ENCODE results near the gene POLR1A.

Gene POLR1A

DNA sequence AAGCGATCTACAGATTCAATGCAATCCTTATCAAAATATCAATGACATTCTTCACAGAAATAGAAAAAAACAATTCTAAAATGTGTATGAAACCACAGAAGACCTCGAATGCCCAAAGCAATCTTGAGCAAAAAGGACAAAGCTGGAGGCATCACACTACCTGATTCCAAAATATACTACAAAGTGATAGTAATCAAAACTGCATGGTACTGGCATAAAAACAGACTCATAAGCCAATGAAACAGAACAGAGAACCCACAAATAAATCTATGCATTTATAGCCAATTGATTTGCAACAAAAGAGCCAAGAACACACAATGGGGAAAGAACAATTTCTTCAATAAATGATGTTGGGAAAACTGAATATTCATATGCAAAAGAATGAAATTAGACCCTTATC, 99.2 kb downstream of the POLR1A start:
- DNase-seq (ENCODE audit: extremely low read depth, insufficient read length), result no peak
- Histone ChIP-seq H3K36me3 (ENCODE audit: control insufficient read depth, insufficient read depth, low read length) (no peaks in the 10 kb centered on the region), H3K27me3 (replicated peaks; ENCODE audit: control insufficient read depth, insufficient read depth, low read length) (no peaks in the 10 kb centered on the region), H3K4me3 (replicated peaks; ENCODE audit: low read depth, low read length) (no peak overlapping the region)
- TF ChIP-seq, protein P1, sequence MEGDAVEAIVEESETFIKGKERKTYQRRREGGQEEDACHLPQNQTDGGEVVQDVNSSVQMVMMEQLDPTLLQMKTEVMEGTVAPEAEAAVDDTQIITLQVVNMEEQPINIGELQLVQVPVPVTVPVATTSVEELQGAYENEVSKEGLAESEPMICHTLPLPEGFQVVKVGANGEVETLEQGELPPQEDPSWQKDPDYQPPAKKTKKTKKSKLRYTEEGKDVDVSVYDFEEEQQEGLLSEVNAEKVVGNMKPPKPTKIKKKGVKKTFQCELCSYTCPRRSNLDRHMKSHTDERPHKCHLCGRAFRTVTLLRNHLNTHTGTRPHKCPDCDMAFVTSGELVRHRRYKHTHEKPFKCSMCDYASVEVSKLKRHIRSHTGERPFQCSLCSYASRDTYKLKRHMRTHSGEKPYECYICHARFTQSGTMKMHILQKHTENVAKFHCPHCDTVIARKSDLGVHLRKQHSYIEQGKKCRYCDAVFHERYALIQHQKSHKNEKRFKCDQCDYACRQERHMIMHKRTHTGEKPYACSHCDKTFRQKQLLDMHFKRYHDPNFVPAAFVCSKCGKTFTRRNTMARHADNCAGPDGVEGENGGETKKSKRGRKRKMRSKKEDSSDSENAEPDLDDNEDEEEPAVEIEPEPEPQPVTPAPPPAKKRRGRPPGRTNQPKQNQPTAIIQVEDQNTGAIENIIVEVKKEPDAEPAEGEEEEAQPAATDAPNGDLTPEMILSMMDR (IDR thresholded peaks at IDR 0.05; ENCODE audit: insufficient read depth, low read length, poor library complexity, severe bottlenecking), result no peak

DNA sequence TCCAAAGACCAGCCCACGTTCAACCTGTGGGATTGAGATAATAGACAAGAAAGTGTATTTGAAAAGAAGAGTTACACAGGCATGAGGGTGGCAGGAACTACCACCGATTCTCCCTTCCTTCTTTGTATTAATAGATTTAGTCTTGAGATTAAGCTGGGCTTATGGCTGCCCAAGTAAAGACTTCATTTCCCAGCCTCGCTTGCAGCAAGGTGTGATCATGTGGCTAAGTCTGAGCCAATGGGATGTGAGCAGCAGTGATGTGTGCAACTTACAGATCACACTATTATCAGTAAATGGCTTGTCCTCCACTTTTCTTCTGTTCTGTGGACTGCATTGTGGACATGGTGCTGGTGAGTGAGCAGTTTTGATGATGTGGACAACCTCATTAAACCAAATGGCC, 101.7 kb downstream of the POLR1A start:
- TF ChIP-seq, protein P1 (IDR thresholded peaks at IDR 0.05; ENCODE audit: insufficient read depth, low read length, poor library complexity, severe bottlenecking), result no peak

DNA sequence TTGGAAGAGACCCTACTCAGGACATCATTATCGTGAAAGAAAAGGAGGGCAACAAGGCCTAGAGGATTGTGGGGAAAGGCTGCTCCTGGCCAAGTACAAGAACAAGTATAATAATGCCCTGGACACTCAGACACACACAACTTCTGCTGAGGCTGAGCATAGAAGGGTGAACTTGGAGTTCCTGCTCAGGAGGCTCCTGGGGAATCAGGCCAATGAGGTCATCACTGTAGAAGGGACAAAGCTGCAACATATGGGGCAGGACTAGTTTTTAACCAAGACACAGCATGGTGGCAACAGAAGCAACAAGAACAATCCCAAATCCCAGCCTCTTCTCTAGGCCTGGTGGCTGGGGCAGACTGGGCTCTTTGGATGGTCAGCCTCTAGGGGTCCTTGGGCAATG, 102.6 kb downstream of the POLR1A start:
- no peak for DNase-seq (ENCODE audit: extremely low read depth, insufficient read length)
- TF ChIP-seq, protein P1 (IDR thresholded peaks at IDR 0.05; ENCODE audit: insufficient read depth, low read length, poor library complexity, severe bottlenecking), result no peak

More for the DNA sequence above, 101.7 kb downstream of the POLR1A start:
- DNase-seq (ENCODE audit: extremely low read depth, insufficient read length), result no peak
- no peak overlapping the region for H3K4me3 ChIP-seq (replicated peaks; ENCODE audit: low read depth, low read length)
- H3K27me3 ChIP-seq (replicated peaks; ENCODE audit: control insufficient read depth, insufficient read depth, low read length), result no peaks in the 10 kb centered on the region
- H3K36me3 ChIP-seq (ENCODE audit: control insufficient read depth, insufficient read depth, low read length), result no peaks in the 10 kb centered on the region

DNA sequence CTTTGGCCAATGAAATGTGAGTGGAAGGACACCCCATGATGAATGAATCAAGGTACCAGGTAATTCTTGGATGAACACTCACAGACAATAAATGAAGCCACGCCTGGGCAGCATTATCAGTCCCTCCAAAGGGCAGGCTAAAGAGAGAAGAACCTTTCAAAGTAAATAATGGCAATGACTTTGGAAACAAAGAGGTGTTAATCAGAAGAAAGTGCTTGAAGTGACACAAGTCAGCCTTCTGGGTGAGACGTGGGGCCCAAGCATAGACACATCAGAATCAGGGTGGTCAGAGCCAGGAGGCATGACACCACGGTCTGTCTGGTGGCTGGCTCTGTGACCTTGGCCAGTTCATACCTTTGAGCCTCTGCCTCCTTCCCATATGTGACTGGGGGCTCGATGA, 103.3 kb downstream of the POLR1A start:
- TF ChIP-seq, protein P1 (IDR thresholded peaks at IDR 0.05; ENCODE audit: insufficient read depth, low read length, poor library complexity, severe bottlenecking), result no peak
- Histone ChIP-seq H3K36me3 (ENCODE audit: control insufficient read depth, insufficient read depth, low read length) (no peaks in the 10 kb centered on the region), H3K4me3 (replicated peaks; ENCODE audit: low read depth, low read length) (no peak overlapping the region), H3K27me3 (replicated peaks; ENCODE audit: control insufficient read depth, insufficient read depth, low read length) (no peaks in the 10 kb centered on the region)
- no peak for DNase-seq (ENCODE audit: extremely low read depth, insufficient read length)

More for the DNA sequence above, 102.6 kb downstream of the POLR1A start:
- H3K36me3 ChIP-seq (ENCODE audit: control insufficient read depth, insufficient read depth, low read length), result no peaks in the 10 kb centered on the region
- no peak overlapping the region for H3K4me3 ChIP-seq (replicated peaks; ENCODE audit: low read depth, low read length)
- no peaks in the 10 kb centered on the region for H3K27me3 ChIP-seq (replicated peaks; ENCODE audit: control insufficient read depth, insufficient read depth, low read length)

DNA sequence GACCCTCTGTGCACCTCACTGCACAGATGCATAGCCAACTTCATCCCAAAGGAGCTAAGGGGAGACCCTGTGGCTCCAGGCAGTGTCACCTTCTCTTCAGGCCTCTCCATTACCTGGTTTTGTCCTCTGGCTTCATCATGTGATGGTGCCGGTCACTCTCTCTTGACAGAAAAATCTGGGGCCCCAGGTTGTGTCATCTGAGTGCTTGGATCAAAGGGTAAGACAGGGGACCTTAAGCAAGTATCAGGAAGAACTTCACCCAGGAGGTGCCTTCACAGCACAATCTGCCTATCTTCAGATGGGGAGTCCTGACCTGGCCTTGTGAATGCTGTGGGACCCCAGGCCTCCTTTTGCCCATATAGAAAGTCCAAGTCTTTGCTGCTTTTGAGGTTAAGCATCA, 104.4 kb downstream of the POLR1A start:
- no peaks in the 10 kb centered on the region for H3K36me3 ChIP-seq (ENCODE audit: control insufficient read depth, insufficient read depth, low read length)
- DNase-seq (ENCODE audit: extremely low read depth, insufficient read length), result no peak
- no peaks in the 10 kb centered on the region for H3K27me3 ChIP-seq (replicated peaks; ENCODE audit: control insufficient read depth, insufficient read depth, low read length)
- H3K4me3 ChIP-seq (replicated peaks; ENCODE audit: low read depth, low read length), result no peak overlapping the region
- TF ChIP-seq, protein P1 (IDR thresholded peaks at IDR 0.05; ENCODE audit: insufficient read depth, low read length, poor library complexity, severe bottlenecking), result no peak

DNA sequence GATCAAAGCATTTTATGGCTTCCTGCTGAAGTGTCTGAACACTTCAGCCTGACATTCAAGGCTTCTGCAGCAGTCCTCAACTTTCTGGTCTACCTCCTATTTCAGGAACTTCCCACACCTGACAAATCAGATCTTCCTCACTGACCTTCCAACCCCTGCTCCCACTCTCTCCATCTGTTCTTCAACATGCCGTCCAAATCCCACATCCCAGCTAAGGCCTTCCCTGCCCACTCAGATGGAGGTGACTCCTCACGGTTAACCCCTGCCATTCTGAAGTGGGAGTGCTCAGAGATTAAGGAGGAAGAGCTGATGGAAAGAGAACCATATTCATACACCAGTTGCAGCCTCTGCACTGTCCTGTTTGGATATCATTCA, 104.8 kb downstream of the POLR1A start:
- TF ChIP-seq, protein P1 (IDR thresholded peaks at IDR 0.05; ENCODE audit: insufficient read depth, low read length, poor library complexity, severe bottlenecking), result no peak
- no peak for DNase-seq (ENCODE audit: extremely low read depth, insufficient read length)
- H3K36me3 ChIP-seq (ENCODE audit: control insufficient read depth, insufficient read depth, low read length), result no peaks in the 10 kb centered on the region
- no peak overlapping the region for H3K4me3 ChIP-seq (replicated peaks; ENCODE audit: low read depth, low read length)
- no peaks in the 10 kb centered on the region for H3K27me3 ChIP-seq (replicated peaks; ENCODE audit: control insufficient read depth, insufficient read depth, low read length)
